DMS53 treated with DMSO at 0.1 percent for 48 hours (cell line): ENCODE results near the gene NAT14.
"Not testable (repeated sequence)": the region's sequence is repeated elsewhere in the genome, so short reads cannot be mapped to it uniquely, and the experiment has no call there.

Experiments
- DNase-seq: peaks from one replicate; lab custom pipeline; 2025; ENCODE audit not compliant: unreplicated experiment; lab: John Stamatoyannopoulos, UW

Gene NAT14

GRCh38 chr19:55530996-55531395 lies 46.0 kb downstream of the NAT14 start:
- no peak for DNase-seq

- not testable (repeated sequence) for DNase-seq
Observed at GRCh38 chr19:55534280-55534679, 49.3 kb downstream of the NAT14 start.

GRCh38 chr19:55535173-55535964 lies 50.4 kb downstream of the NAT14 start:
- no peak for DNase-seq

GRCh38 chr19:55535965-55536350 lies 51.0 kb downstream of the NAT14 start:
- DNase-seq = no peak

DNA sequence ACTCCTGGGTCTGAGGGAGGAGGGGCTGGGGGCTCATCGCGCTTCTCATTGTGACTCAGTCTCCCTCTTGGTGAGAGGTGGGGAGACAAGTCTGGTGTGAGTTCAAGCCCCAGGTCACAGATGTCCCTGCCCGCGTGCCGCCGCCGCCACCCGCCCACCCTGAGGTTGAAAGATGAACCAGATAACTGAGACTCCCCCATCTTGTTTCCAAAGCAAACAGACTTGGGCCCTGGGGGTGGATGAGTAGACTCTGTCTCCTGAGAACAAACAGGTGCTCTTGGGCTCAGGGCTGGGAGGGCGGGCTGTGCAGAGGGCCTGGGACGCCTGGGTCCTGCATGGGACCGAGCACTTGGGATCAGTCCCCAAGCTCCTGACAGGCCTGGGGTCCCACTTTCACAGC lies 51.4 kb downstream of the NAT14 start:
- DNase-seq = no peak
